AG09319 (cell line): ENCODE results near the gene CMTR1.

ENCODE experiments used
- DNase-seq: peaks from one replicate; pipeline ENCODE4 v3.0.0-alpha.2; 2010; ENCODE audit warnings: low read depth; ENCODE audit errors: extremely low read depth
- CTCF ChIP-seq: IDR thresholded peaks from 2 replicates; pipeline ENCODE4 v1.5.1; 2011; ENCODE audit warnings: low read depth, mild to moderate bottlenecking, inconsistent platforms, low read length, moderate library complexity

The CMTR1 gene

GRCh38 chr6:37432916-37433656, at the start of gene CMTR1:
CMTR1 (plus strand) TSS chr6:37433221; CDS start chr6:37435630, 2,409 bp downstream.
- peak; percentile 67 for DNase-seq
- TF ChIP-seq CTCF = no peak

GRCh38 chr6:37388578-37388977, 44.4 kb upstream of the CMTR1 start:
- DNase-seq = no peak
- TF ChIP-seq CTCF = no peak

GRCh38 chr6:37389857-37390256, 43.2 kb upstream of the CMTR1 start:
- TF ChIP-seq CTCF = no peak

GRCh38 chr6:37391120-37391519, 41.9 kb upstream of the CMTR1 start:
- TF ChIP-seq CTCF = no peak
- DNase-seq = no peak

More at GRCh38 chr6:37389857-37390256, 43.2 kb upstream of the CMTR1 start:
- no peak for DNase-seq

- DNase-seq = no peak
Measured at GRCh38 chr6:37392821-37393220, 40.2 kb upstream of the CMTR1 start.

GRCh38 chr6:37393381-37393929, 39.6 kb upstream of the CMTR1 start:
- no peak for DNase-seq
- TF ChIP-seq CTCF = no peak

More at GRCh38 chr6:37392821-37393220, 40.2 kb upstream of the CMTR1 start:
- TF ChIP-seq CTCF = no peak

- no peak for TF ChIP-seq CTCF
Measured at GRCh38 chr6:37396571-37397180, 36.3 kb upstream of the CMTR1 start.

More at GRCh38 chr6:37396571-37397180, 36.3 kb upstream of the CMTR1 start:
- no peak for DNase-seq
